ENCODE results near the gene BMERB1. TPM values are rescaled to one million over a fixed set of nuclear protein-coding genes. Genes with fewer than 3 reads are reported as not detected.
A peak's percentile ranks its signal among the peaks of the same experiment; 100 is the strongest.
"Not testable (repeated sequence)": the region's sequence is repeated elsewhere in the genome, so short reads cannot be mapped to it uniquely, and the experiment has no call there.

BMERB1 gene
- polyA plus RNA-seq, 1 of the 3 experiments (the other 2 are of a cell fraction): 33.9 TPM

DNA sequence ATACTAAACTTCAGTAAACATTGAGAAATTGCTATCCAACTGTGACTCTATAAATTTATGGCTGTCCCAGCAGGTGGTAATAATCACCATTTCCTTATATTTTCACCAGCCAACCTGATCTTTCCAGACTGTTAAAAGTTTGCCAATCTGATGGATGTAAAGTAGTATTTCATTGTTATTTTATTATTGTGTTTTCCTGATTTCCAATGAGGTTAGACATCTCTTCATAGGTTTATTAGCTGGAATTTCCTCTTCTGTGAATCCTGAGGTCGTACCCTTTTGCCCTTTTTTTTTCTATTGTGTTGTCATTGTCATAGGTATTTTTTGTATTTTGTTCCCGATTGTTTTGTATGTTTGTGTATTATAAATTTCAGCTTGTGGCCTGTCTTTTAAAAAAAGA lies 31.7 kb downstream of the BMERB1 start:
- no peak overlapping the region for H3K27ac ChIP-seq (ENCODE audit: low read depth in 2 of 2, low read length in 1 of 2)
- 85% methylated on average over 2 of the region's 2 CpGs for WGBS (ENCODE audit: low lambda C conversion rate)
- CTCF ChIA-PET: interaction anchor here (0.9 kb wide), 1 partner anchor 13 kb away, joined by 3 read pairs; no protein-coding TSS in a partner anchor
- no peaks in the 10 kb centered on the region for H3K4me1 ChIP-seq (ENCODE audit: control insufficient read depth in 1 of 2, insufficient read depth in 2 of 2, low read depth in 1 of 2, low read length in 1 of 2)
- H3K4me3 ChIP-seq (ENCODE audit: low read depth in 2 of 2, low read length in 1 of 2): no peak overlapping the region
- no peaks in the 10 kb centered on the region for H3F3A ChIP-seq (replicated peaks; ENCODE audit: insufficient read depth)
- no peaks in the 10 kb centered on the region for H3K9me2 ChIP-seq
- H3K36me3 ChIP-seq (replicated peaks in 1 of 2; ENCODE audit: control insufficient read depth in 1 of 2, insufficient read depth in 2 of 2, low read length in 1 of 2): peaks cover 0 to 2% of the 10 kb centered on the region in 2 experiments
- no peak for DNase-seq
- TF ChIP-seq ELF1 (IDR thresholded peaks at IDR 0.05) (no peak), FOSL2 (IDR thresholded peaks at IDR 0.05; ENCODE audit: borderline replicate concordance, low read depth) (no peak), RXRA (IDR thresholded peaks at IDR 0.05; ENCODE audit: borderline replicate concordance, low read depth) (no peak), TAF1 (IDR thresholded peaks at IDR 0.05; ENCODE audit: borderline replicate concordance, low read depth, low read length) (no peak)
- POLR2A ChIA-PET: no interaction called here
- H3K9ac ChIP-seq: no peak overlapping the region
- H3K27me3 ChIP-seq (ENCODE audit: insufficient read depth): no peaks in the 10 kb centered on the region
- H4K20me1 ChIP-seq (ENCODE audit: insufficient read depth): peaks cover 4% of the 10 kb centered on the region; the same call in 1 of the 2 replicates
- no peaks in the 10 kb centered on the region for H3K9me3 ChIP-seq
- H3K4me2 ChIP-seq: no peak overlapping the region
- H3K79me2 ChIP-seq (ENCODE audit: insufficient read depth): peaks cover 29% of the 10 kb centered on the region; the same call in 1 of the 2 replicates
- H2AFZ ChIP-seq (ENCODE audit: low read depth): no peak overlapping the region

DNA sequence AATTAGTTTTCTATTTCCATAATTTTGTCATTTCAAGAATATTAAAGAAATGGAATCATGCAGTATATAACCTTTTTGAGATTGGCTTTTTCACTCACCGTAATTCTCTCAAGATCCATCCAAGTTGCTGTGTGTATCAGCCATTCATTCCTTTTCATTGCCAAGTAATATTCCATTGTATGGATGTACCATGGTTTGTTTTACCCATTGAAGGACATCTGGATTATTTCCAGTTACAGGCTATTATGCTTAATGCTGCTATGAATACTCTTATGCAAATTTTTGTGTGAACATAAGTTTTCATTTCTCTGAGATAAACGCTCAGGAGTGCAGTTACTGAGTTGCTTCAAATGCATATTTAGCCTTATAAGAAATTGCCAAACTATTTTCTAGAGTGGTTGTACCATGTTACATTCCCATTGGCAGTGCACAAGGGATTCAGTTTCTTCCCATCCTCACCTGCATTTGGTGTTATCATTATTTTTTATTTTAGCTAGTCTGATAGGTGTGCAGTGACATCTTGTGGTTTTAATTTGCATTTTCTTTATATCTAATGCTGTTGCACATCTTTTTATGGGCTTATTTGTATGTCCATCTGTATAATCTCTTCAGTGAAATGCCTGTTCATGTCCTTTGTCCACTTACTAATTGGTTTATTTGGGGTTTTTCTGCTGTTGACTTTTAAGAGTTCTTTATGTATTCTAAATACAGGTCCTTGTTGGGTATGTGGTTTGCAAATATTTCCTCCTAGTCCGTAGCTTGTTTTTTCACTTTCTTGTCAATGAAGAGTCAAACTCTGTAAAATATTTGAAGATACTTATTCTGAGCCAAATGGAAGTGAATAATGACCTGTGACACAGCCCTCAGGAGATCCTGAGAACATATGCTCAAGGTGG lies 32.7 kb downstream of the BMERB1 start:
- Histone ChIP-seq H2AFZ (ENCODE audit: low read depth) (no peak overlapping the region), H3K4me3 (ENCODE audit: low read depth in 2 of 2, low read length in 1 of 2) (no peak overlapping the region), H3K27ac (ENCODE audit: low read depth in 2 of 2, low read length in 1 of 2) (no peak overlapping the region), H4K20me1 (ENCODE audit: insufficient read depth) (0 out of 2 replicates have a peak, but pooled peaks cover under 1% of the 10 kb centered on the region), H3K4me1 (ENCODE audit: control insufficient read depth in 1 of 2, insufficient read depth in 2 of 2, low read depth in 1 of 2, low read length in 1 of 2) (no peaks in the 10 kb centered on the region), H3K9ac (no peak overlapping the region), H3K27me3 (ENCODE audit: insufficient read depth) (no peaks in the 10 kb centered on the region), H3K9me3 (no peaks in the 10 kb centered on the region), H3K79me2 (ENCODE audit: insufficient read depth) (peaks cover 33% of the 10 kb centered on the region; the same call in 1 of the 2 replicates), H3K36me3 (replicated peaks in 1 of 2; ENCODE audit: control insufficient read depth in 1 of 2, insufficient read depth in 2 of 2, low read length in 1 of 2) (peaks cover 0 to 2% of the 10 kb centered on the region in 2 experiments), H3K9me2 (no peaks in the 10 kb centered on the region), H3F3A (replicated peaks; ENCODE audit: insufficient read depth) (no peaks in the 10 kb centered on the region), H3K4me2 (no peak overlapping the region)
- TF ChIP-seq RAD21 (IDR thresholded peaks at IDR 0.05; ENCODE audit: low read length) (peak; percentile 40), POLR2AphosphoS5 (IDR thresholded peaks at IDR 0.05; ENCODE audit: low read depth, low read length) (no peak)
- TF ChIP-seq, protein P1, sequence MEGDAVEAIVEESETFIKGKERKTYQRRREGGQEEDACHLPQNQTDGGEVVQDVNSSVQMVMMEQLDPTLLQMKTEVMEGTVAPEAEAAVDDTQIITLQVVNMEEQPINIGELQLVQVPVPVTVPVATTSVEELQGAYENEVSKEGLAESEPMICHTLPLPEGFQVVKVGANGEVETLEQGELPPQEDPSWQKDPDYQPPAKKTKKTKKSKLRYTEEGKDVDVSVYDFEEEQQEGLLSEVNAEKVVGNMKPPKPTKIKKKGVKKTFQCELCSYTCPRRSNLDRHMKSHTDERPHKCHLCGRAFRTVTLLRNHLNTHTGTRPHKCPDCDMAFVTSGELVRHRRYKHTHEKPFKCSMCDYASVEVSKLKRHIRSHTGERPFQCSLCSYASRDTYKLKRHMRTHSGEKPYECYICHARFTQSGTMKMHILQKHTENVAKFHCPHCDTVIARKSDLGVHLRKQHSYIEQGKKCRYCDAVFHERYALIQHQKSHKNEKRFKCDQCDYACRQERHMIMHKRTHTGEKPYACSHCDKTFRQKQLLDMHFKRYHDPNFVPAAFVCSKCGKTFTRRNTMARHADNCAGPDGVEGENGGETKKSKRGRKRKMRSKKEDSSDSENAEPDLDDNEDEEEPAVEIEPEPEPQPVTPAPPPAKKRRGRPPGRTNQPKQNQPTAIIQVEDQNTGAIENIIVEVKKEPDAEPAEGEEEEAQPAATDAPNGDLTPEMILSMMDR (IDR thresholded peaks at IDR 0.05): peak; percentile 49
- ChIA-PET CTCF (interaction anchor here (1.2 kb wide), 1 partner anchor 30 kb away, joined by 3 read pairs; no protein-coding TSS in a partner anchor), POLR2A (no interaction called here)
- 65% methylated on average over 3 of the region's 3 CpGs for WGBS (ENCODE audit: low lambda C conversion rate)
- DNase-seq: no peak

DNA sequence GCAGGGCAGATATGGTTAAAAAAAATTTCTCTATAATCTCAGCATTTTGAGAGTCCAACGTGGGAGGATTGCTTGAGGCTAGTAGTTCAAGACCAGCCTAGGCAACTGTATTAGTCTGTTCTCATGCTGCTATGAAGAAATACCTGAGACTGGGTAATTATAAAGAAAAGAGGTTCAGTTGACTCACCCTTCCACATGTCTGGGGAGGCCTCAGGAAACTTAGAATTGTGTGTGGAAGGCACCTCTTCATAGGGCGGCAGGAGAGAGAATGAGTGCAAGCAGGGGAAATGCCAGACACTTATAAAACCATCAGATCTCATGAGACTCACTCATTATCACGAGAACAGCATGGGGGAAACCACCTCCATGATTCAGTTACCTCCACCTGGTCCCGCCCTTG lies 42.6 kb downstream of the BMERB1 start:
- 95% methylated on average over 4 of the region's 4 CpGs for WGBS (ENCODE audit: low lambda C conversion rate)
- CTCF ChIA-PET: interaction anchor here (1.8 kb wide), 1 partner anchor 49 kb away, joined by 6 read pairs; no protein-coding TSS in a partner anchor

More for the DNA sequence above, 42.6 kb downstream of the BMERB1 start:
- POLR2A ChIA-PET; H2AFZ ChIP-seq (ENCODE audit: low read depth); H3K27me3 ChIP-seq (ENCODE audit: insufficient read depth); DNase-seq; H3K4me2 ChIP-seq; H3K9me2 ChIP-seq; H3K36me3 ChIP-seq (replicated peaks in 1 of 2; ENCODE audit: control insufficient read depth in 1 of 2, insufficient read depth in 2 of 2, low read length in 1 of 2); H3K4me1 ChIP-seq (ENCODE audit: control insufficient read depth in 1 of 2, insufficient read depth in 2 of 2, low read depth in 1 of 2, low read length in 1 of 2); H4K20me1 ChIP-seq (ENCODE audit: insufficient read depth); H3K27ac ChIP-seq (ENCODE audit: low read depth in 2 of 2, low read length in 1 of 2); H3K9ac ChIP-seq; H3K9me3 ChIP-seq; H3F3A ChIP-seq (replicated peaks; ENCODE audit: insufficient read depth); H3K4me3 ChIP-seq (ENCODE audit: low read depth in 2 of 2, low read length in 1 of 2): not testable (repeated sequence)
- H3K79me2 ChIP-seq (ENCODE audit: insufficient read depth): peaks cover 14% of the 10 kb centered on the region
